NCI-H446 treated with DMSO at 0.1 percent for 48 hours (cell line): ENCODE results near the gene FBXL7.

Experiments
- DNase-seq: peaks from one replicate; lab custom pipeline; 2025; lab: John Stamatoyannopoulos, UW

Gene FBXL7

GRCh38 chr5:15499528-15500324, at the start of gene FBXL7:
FBXL7 (plus strand) TSS chr5:15500180.
- DNase-seq, result no peak

GRCh38 chr5:15450473-15450872, 49.5 kb upstream of the FBXL7 start:
- DNase-seq, result no peak

GRCh38 chr5:15450949-15451348, 49.0 kb upstream of the FBXL7 start:
- DNase-seq, result no peak

- DNase-seq, result no peak
Observed at GRCh38 chr5:15452030-15452429, 48.0 kb upstream of the FBXL7 start.

GRCh38 chr5:15452781-15453180, 47.2 kb upstream of the FBXL7 start:
- no peak for DNase-seq

- no peak for DNase-seq
Observed at GRCh38 chr5:15459200-15459599, 40.8 kb upstream of the FBXL7 start.

- no peak for DNase-seq
Observed at GRCh38 chr5:15463231-15463980, 36.6 kb upstream of the FBXL7 start.

- no peak for DNase-seq
Observed at GRCh38 chr5:15472116-15472515, 27.9 kb upstream of the FBXL7 start.

GRCh38 chr5:15474143-15474719, 25.7 kb upstream of the FBXL7 start:
- no peak for DNase-seq

- DNase-seq, result no peak
Observed at GRCh38 chr5:15475367-15475766, 24.6 kb upstream of the FBXL7 start.

- no peak for DNase-seq
Observed at GRCh38 chr5:15476977-15477376, 23.0 kb upstream of the FBXL7 start.

GRCh38 chr5:15480436-15480835, 19.5 kb upstream of the FBXL7 start:
- no peak for DNase-seq

GRCh38 chr5:15483351-15484097, 16.5 kb upstream of the FBXL7 start:
- no peak for DNase-seq

- DNase-seq, result no peak
Observed at GRCh38 chr5:15487228-15487627, 12.8 kb upstream of the FBXL7 start.

GRCh38 chr5:15489571-15490235, 10.3 kb upstream of the FBXL7 start:
- DNase-seq, result no peak

GRCh38 chr5:15492545-15492944, 7.4 kb upstream of the FBXL7 start:
- DNase-seq, result no peak

- DNase-seq, result no peak
Observed at GRCh38 chr5:15493501-15493900, 6.5 kb upstream of the FBXL7 start.

- no peak for DNase-seq
Observed at GRCh38 chr5:15495026-15495425, 5.0 kb upstream of the FBXL7 start.

- DNase-seq, result no peak
Observed at GRCh38 chr5:15496886-15497285, 3.1 kb upstream of the FBXL7 start.

GRCh38 chr5:15500325-15501001, 483 bp downstream of the FBXL7 start:
- no peak for DNase-seq

- no peak for DNase-seq
Observed at GRCh38 chr5:15501091-15501791, 1.3 kb downstream of the FBXL7 start.
